ENCODE measurements around the gene ZNF444. TPM values are rescaled to one million over a fixed set of nuclear protein-coding genes. Genes with fewer than 3 reads are reported as not detected.
A peak's percentile ranks its signal among the peaks of the same experiment; 100 is the strongest.

The ZNF444 gene
- total RNA-seq, 2 experiments from 2014 or later, result 29.2 to 32.2 TPM

GRCh38 chr19:56150358-56150757, 9.3 kb downstream of the ZNF444 start:
- no peak for ATAC-seq
- CTCF ChIA-PET, result interaction anchor here (0.7 kb wide), 1 partner anchor 60 kb away, joined by 3 read pairs; no protein-coding TSS in a partner anchor
- H3K27me3 Mint-ChIP-seq, result no peaks in the 10 kb centered on the region
- H3K4me1 Mint-ChIP-seq, result peaks cover 14% of the 10 kb centered on the region
- no peak overlapping the region for H3K4me3 Mint-ChIP-seq
- no peaks in the 10 kb centered on the region for H3K9me3 Mint-ChIP-seq (ENCODE audit: low read depth)
- H3K36me3 Mint-ChIP-seq (ENCODE audit: low read depth), result peaks cover 28% of the 10 kb centered on the region
- POLR2A ChIA-PET, result no interaction called here
- intact Hi-C loops (cut with DNase I, micrococcal nuclease), result no loop called here
- DNase-seq, result no peak
- H3K27ac Mint-ChIP-seq, result peak overlapping the region; percentile 47

GRCh38 chr19:56152644-56153043, 11.6 kb downstream of the ZNF444 start:
- ChIA-PET CTCF (no interaction called here), POLR2A (no interaction called here)
- H3K27me3 Mint-ChIP-seq, result no peaks in the 10 kb centered on the region
- ATAC-seq, result no peak
- DNase-seq, result no peak
- peaks cover 14% of the 10 kb centered on the region for H3K4me1 Mint-ChIP-seq
- peaks cover 43% of the 10 kb centered on the region for H3K36me3 Mint-ChIP-seq (ENCODE audit: low read depth)
- no peaks in the 10 kb centered on the region for H3K9me3 Mint-ChIP-seq (ENCODE audit: low read depth)
- H3K27ac Mint-ChIP-seq, result peak overlapping the region; percentile 3
- H3K4me3 Mint-ChIP-seq, result no peak overlapping the region
- intact Hi-C loops (cut with DNase I, micrococcal nuclease), result no loop called here

DNA sequence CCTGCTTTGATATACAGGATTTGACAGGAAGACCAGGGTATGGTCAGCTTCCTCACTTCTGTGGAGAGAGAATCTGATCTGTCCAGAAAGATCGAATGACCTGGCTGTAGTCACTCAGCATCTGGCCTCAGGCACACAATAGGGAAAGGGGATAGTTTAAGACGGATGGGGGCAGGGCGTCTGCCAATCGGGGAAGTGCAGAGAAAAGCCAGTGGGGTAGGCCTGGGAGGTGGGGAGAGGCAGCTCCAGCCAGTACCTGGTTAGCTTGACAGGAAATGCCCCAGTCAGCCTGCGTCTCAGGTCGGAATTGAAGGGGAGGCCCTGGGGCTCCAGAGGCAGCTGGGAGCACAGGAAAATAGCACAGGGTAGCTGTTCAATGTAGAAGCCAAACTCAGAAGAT, 12.4 kb downstream of the ZNF444 start:
- ATAC-seq, result no peak
- POLR2A ChIA-PET, result no interaction called here
- intact Hi-C loops (cut with DNase I, micrococcal nuclease), result no loop called here
- no peak overlapping the region for H3K4me3 Mint-ChIP-seq
- H3K4me1 Mint-ChIP-seq, result peaks cover 14% of the 10 kb centered on the region
- no peaks in the 10 kb centered on the region for H3K9me3 Mint-ChIP-seq (ENCODE audit: low read depth)
- CTCF ChIA-PET, result no interaction called here
- H3K27ac Mint-ChIP-seq, result peak overlapping the region; percentile 79
- H3K27me3 Mint-ChIP-seq, result no peaks in the 10 kb centered on the region
- no peak for DNase-seq
- peaks cover 42% of the 10 kb centered on the region for H3K36me3 Mint-ChIP-seq (ENCODE audit: low read depth)

GRCh38 chr19:56155124-56155687, 14.1 kb downstream of the ZNF444 start:
- DNase-seq (peak; percentile 39), ATAC-seq (no peak)
- Mint-ChIP-seq H3K4me1 (peaks cover 14% of the 10 kb centered on the region), H3K9me3 (ENCODE audit: low read depth) (no peaks in the 10 kb centered on the region), H3K36me3 (ENCODE audit: low read depth) (peaks cover 42% of the 10 kb centered on the region), H3K27me3 (no peaks in the 10 kb centered on the region), H3K4me3 (no peak overlapping the region), H3K27ac (no peak overlapping the region)
- ChIA-PET CTCF (interaction anchor here (0.8 to 1.0 kb wide), 2 partner anchors 14 to 74 kb away, joined by 3 read pairs; no protein-coding TSS in a partner anchor), POLR2A (no interaction called here)
- intact Hi-C loops (cut with DNase I, micrococcal nuclease), result no loop called here

GRCh38 chr19:56156768-56157167, 15.7 kb downstream of the ZNF444 start:
- Mint-ChIP-seq H3K27ac (no peak overlapping the region), H3K27me3 (no peaks in the 10 kb centered on the region), H3K36me3 (ENCODE audit: low read depth) (peaks cover 41% of the 10 kb centered on the region), H3K4me1 (peaks cover 14% of the 10 kb centered on the region), H3K4me3 (no peak overlapping the region), H3K9me3 (ENCODE audit: low read depth) (no peaks in the 10 kb centered on the region)
- DNase-seq (no peak), ATAC-seq (no peak)
- ChIA-PET POLR2A (no interaction called here), CTCF (interaction anchor here (1.6 kb wide), 1 partner anchor 17 kb away, joined by 5 read pairs; no protein-coding TSS in a partner anchor)
- intact Hi-C loops (cut with DNase I, micrococcal nuclease), result no loop called here

GRCh38 chr19:56158170-56158757, 17.2 kb downstream of the ZNF444 start:
- Mint-ChIP-seq H3K27me3 (no peaks in the 10 kb centered on the region), H3K9me3 (ENCODE audit: low read depth) (no peaks in the 10 kb centered on the region), H3K4me1 (peaks cover 16% of the 10 kb centered on the region), H3K27ac (no peak overlapping the region), H3K4me3 (no peak overlapping the region), H3K36me3 (ENCODE audit: low read depth) (peaks cover 41% of the 10 kb centered on the region)
- no peak for ATAC-seq
- DNase-seq, result no peak
- CTCF ChIA-PET, result interaction anchor here (0.8 to 1.6 kb wide), 3 partner anchors 11 to 53 kb away, joined by 3 to 5 read pairs (median 3); no protein-coding TSS in a partner anchor
- intact Hi-C loops (cut with DNase I, micrococcal nuclease), result no loop called here
- POLR2A ChIA-PET, result interaction anchor here (0.6 kb wide), 1 partner anchor 11 kb away, joined by 3 read pairs; no protein-coding TSS in a partner anchor

GRCh38 chr19:56159009-56159559, 18.0 kb downstream of the ZNF444 start:
- Mint-ChIP-seq H3K4me1 (peaks cover 12% of the 10 kb centered on the region), H3K9me3 (ENCODE audit: low read depth) (no peaks in the 10 kb centered on the region), H3K27ac (no peak overlapping the region), H3K36me3 (ENCODE audit: low read depth) (peaks cover 38% of the 10 kb centered on the region), H3K27me3 (no peaks in the 10 kb centered on the region), H3K4me3 (no peak overlapping the region)
- ChIA-PET CTCF (no interaction called here), POLR2A (no interaction called here)
- intact Hi-C loops (cut with DNase I, micrococcal nuclease), result no loop called here
- DNase-seq (no peak), ATAC-seq (no peak)

- Mint-ChIP-seq H3K4me1 (peaks cover 13% of the 10 kb centered on the region), H3K9me3 (ENCODE audit: low read depth) (no peaks in the 10 kb centered on the region), H3K4me3 (no peak overlapping the region), H3K27ac (no peak overlapping the region), H3K36me3 (ENCODE audit: low read depth) (peaks cover 35% of the 10 kb centered on the region), H3K27me3 (no peaks in the 10 kb centered on the region)
- ATAC-seq (no peak), DNase-seq (no peak)
- intact Hi-C loops (cut with DNase I, micrococcal nuclease), result no loop called here
- POLR2A ChIA-PET, result no interaction called here
- CTCF ChIA-PET, result no interaction called here
Measured at GRCh38 chr19:56159622-56160271, 18.7 kb downstream of the ZNF444 start.

DNA sequence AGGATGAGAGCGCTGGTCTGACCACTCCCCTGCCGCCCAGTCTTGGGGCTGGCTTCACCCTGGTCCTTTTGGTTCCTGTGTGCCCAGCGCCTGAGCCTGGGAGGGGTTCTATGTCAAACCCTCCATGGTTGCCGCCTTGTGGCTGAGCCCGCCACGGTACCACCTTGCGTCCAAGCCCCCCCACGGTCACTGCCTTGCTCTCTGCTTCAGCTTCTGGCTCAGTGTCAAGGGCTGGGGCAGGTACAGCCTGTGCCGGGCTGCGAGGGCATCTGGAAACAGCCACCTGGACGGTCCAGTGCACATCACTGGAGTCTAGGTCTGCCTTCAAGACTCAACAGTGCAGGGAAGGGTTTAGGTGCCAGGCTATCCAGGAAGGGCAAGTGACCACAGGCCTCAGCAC, 20.4 kb downstream of the ZNF444 start:
- no peak for ATAC-seq
- intact Hi-C loops (cut with DNase I, micrococcal nuclease), result no loop called here
- DNase-seq, result no peak
- H3K9me3 Mint-ChIP-seq (ENCODE audit: low read depth), result no peaks in the 10 kb centered on the region
- peaks cover 2% of the 10 kb centered on the region for H3K27me3 Mint-ChIP-seq
- ChIA-PET POLR2A (no interaction called here), CTCF (interaction anchor here (1.2 kb wide), 1 partner anchor 10 kb away, joined by 3 read pairs; no protein-coding TSS in a partner anchor)
- no peak overlapping the region for H3K27ac Mint-ChIP-seq
- peaks cover 25% of the 10 kb centered on the region for H3K36me3 Mint-ChIP-seq (ENCODE audit: low read depth)
- no peak overlapping the region for H3K4me3 Mint-ChIP-seq
- peaks cover 13% of the 10 kb centered on the region for H3K4me1 Mint-ChIP-seq

DNA sequence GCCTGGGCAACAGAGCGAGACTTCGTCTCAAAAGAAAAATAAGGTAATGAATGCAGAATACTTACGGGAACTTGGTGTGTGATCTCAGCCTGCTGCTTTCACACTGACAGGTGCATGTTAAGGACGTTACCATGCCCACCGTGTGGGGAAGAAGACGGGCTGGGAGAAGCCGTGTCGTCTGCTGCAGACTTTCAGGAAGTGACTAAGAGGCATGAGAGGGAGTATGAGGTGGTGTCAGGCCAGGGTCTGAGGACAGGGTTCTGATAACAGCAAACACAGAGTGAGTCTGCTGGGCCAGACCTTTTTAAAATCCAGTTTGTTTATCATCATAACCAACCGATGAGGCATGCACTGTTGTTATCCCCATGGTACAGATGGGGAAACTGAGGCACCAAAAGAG, 21.2 kb downstream of the ZNF444 start:
- peak; percentile 74 for DNase-seq
- H3K27ac Mint-ChIP-seq, result peak overlapping the region; percentile 31
- peaks cover 22% of the 10 kb centered on the region for H3K36me3 Mint-ChIP-seq (ENCODE audit: low read depth)
- no peaks in the 10 kb centered on the region for H3K9me3 Mint-ChIP-seq (ENCODE audit: low read depth)
- ChIA-PET CTCF (interaction anchor here (0.5 to 0.6 kb wide), 2 partner anchors 20 to 28 kb away, joined by 3 read pairs; no protein-coding TSS in a partner anchor), POLR2A (interaction anchor here (0.6 kb wide), 1 partner anchor 1548 kb away, joined by 3 read pairs; no protein-coding TSS in a partner anchor)
- H3K4me1 Mint-ChIP-seq, result peaks cover 13% of the 10 kb centered on the region
- peaks cover 2% of the 10 kb centered on the region for H3K27me3 Mint-ChIP-seq
- H3K4me3 Mint-ChIP-seq, result no peak overlapping the region
- ATAC-seq, result peak; percentile 99
- intact Hi-C loops (cut with DNase I, micrococcal nuclease), result no loop called here

DNA sequence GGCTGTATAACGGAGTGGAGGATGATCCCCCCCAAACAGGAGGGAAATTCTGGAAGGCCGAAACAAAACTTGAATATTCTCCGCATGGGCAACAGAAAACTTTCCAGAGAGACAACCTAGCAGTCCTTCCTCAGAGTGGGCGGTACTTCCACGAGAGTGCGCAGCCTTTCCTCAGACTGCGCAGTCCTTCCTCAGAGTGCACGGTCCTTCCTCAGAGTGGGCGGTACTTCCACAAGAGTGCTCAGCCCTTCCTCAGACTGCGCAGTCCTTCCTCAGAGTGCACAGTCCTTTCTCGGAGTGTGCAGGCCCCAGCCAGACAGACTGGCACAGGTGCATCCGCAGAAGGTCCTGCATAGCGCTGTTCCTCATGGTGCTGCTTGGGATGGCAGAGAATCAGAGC, 22.0 kb downstream of the ZNF444 start:
- Mint-ChIP-seq H3K9me3 (ENCODE audit: low read depth) (no peaks in the 10 kb centered on the region), H3K4me3 (no peak overlapping the region), H3K36me3 (ENCODE audit: low read depth) (peaks cover 13% of the 10 kb centered on the region), H3K4me1 (peaks cover 13% of the 10 kb centered on the region), H3K27ac (no peak overlapping the region), H3K27me3 (peaks cover 2% of the 10 kb centered on the region)
- ATAC-seq (no peak), DNase-seq (no peak)
- POLR2A ChIA-PET, result no interaction called here
- intact Hi-C loops (cut with DNase I, micrococcal nuclease), result no loop called here
- CTCF ChIA-PET, result no interaction called here
